Measurements from ENCODE around the gene KCNMB2. TPM values are rescaled to one million over a fixed set of nuclear protein-coding genes. Genes with fewer than 3 reads are reported as not detected.

Gene KCNMB2
- total and polyA plus RNA-seq, 2 experiments from 2014 or later: not detected

- Histone ChIP-seq H3K4me2 (ENCODE audit: unreplicated experiment) (no peak overlapping the region), H2AFZ (no peak overlapping the region), H3K9me3 (ENCODE audit: low read depth) (no peaks in the 10 kb centered on the region), H3K4me3 (no peak overlapping the region), H3K36me3 (ENCODE audit: low read depth) (no peaks in the 10 kb centered on the region), H3K9ac (no peak overlapping the region), H3K27me3 (replicated peaks; ENCODE audit: insufficient read depth) (no peaks in the 10 kb centered on the region), H3K79me2 (ENCODE audit: insufficient read depth) (no peaks in the 10 kb centered on the region), H3F3A (ENCODE audit: insufficient read depth) (no peaks in the 10 kb centered on the region), H4K20me1 (ENCODE audit: insufficient read depth) (no peaks in the 10 kb centered on the region), H3K9me2 (ENCODE audit: insufficient read depth) (no peaks in the 10 kb centered on the region), H3K27ac (no peak overlapping the region), H3K4me1 (ENCODE audit: insufficient read depth) (no peaks in the 10 kb centered on the region)
- in situ Hi-C loops (cut with MboI): no loop called here
- 45 to 48% methylated on average over 8 of the region's 8 CpGs for WGBS, 2 experiments (ENCODE audit: low coverage in 1 of 2, low lambda C conversion rate in 2 of 2, missing lambda C conversion rate in 2 of 2)
- no peak for DNase-seq
- TF ChIP-seq EZH2phosphoT487 (IDR thresholded peaks at IDR 0.05; ENCODE audit: insufficient read depth, low read depth) (no peak), EZH2 (IDR thresholded peaks at IDR 0.05; ENCODE audit: insufficient read depth, poor library complexity, severe bottlenecking) (no peak)
These were observed 22.4 kb downstream of the KCNMB2 start for GRCh38 chr3:178558637-178559036.

- 38 to 44% methylated on average over 3 of the region's 3 CpGs for WGBS, 2 experiments (ENCODE audit: low coverage in 1 of 2, low lambda C conversion rate in 2 of 2, missing lambda C conversion rate in 2 of 2)
These were observed 24.5 kb downstream of the KCNMB2 start for GRCh38 chr3:178560759-178561158.

GRCh38 chr3:178561239-178561638, 25.0 kb downstream of the KCNMB2 start:
- no peak for DNase-seq

More at GRCh38 chr3:178560759-178561158, 24.5 kb downstream of the KCNMB2 start:
- TF ChIP-seq EZH2phosphoT487 (IDR thresholded peaks at IDR 0.05; ENCODE audit: insufficient read depth, low read depth) (no peak), EZH2 (IDR thresholded peaks at IDR 0.05; ENCODE audit: insufficient read depth, poor library complexity, severe bottlenecking) (no peak)
- no peaks in the 10 kb centered on the region for H3K9me3 ChIP-seq (ENCODE audit: low read depth)
- H3K4me2 ChIP-seq (ENCODE audit: unreplicated experiment): no peak overlapping the region
- H3K9me2 ChIP-seq (ENCODE audit: insufficient read depth): no peaks in the 10 kb centered on the region
- H3F3A ChIP-seq (ENCODE audit: insufficient read depth): no peaks in the 10 kb centered on the region
- DNase-seq: no peak
- no peak overlapping the region for H3K27ac ChIP-seq
- H3K79me2 ChIP-seq (ENCODE audit: insufficient read depth): no peaks in the 10 kb centered on the region
- H2AFZ ChIP-seq: no peak overlapping the region
- no peaks in the 10 kb centered on the region for H4K20me1 ChIP-seq (ENCODE audit: insufficient read depth)
- in situ Hi-C loops (cut with MboI): no loop called here
- no peaks in the 10 kb centered on the region for H3K27me3 ChIP-seq (replicated peaks; ENCODE audit: insufficient read depth)
- H3K4me3 ChIP-seq: no peak overlapping the region
- no peaks in the 10 kb centered on the region for H3K36me3 ChIP-seq (ENCODE audit: low read depth)
- H3K9ac ChIP-seq: no peak overlapping the region
- H3K4me1 ChIP-seq (ENCODE audit: insufficient read depth): no peaks in the 10 kb centered on the region

GRCh38 chr3:178562143-178562946, 26.1 kb downstream of the KCNMB2 start:
- Histone ChIP-seq H3K27ac (no peak overlapping the region), H3K9me2 (ENCODE audit: insufficient read depth) (no peaks in the 10 kb centered on the region), H3K4me2 (ENCODE audit: unreplicated experiment) (no peak overlapping the region), H3F3A (ENCODE audit: insufficient read depth) (no peaks in the 10 kb centered on the region), H3K27me3 (replicated peaks; ENCODE audit: insufficient read depth) (no peaks in the 10 kb centered on the region), H3K4me3 (no peak overlapping the region), H3K79me2 (ENCODE audit: insufficient read depth) (no peaks in the 10 kb centered on the region), H3K4me1 (ENCODE audit: insufficient read depth) (no peaks in the 10 kb centered on the region), H3K36me3 (ENCODE audit: low read depth) (no peaks in the 10 kb centered on the region), H2AFZ (no peak overlapping the region), H3K9me3 (ENCODE audit: low read depth) (no peaks in the 10 kb centered on the region), H4K20me1 (ENCODE audit: insufficient read depth) (no peaks in the 10 kb centered on the region), H3K9ac (no peak overlapping the region)
- DNase-seq: peak; percentile 14
- in situ Hi-C loops (cut with MboI): no loop called here
- no peak for TF ChIP-seq EZH2 (IDR thresholded peaks at IDR 0.05; ENCODE audit: insufficient read depth, poor library complexity, severe bottlenecking)
- 39 to 43% methylated on average over 4 of the region's 4 CpGs for WGBS, 2 experiments (ENCODE audit: low coverage in 1 of 2, low lambda C conversion rate in 2 of 2, missing lambda C conversion rate in 2 of 2)

More at GRCh38 chr3:178561239-178561638, 25.0 kb downstream of the KCNMB2 start:
- H3K4me1 ChIP-seq (ENCODE audit: insufficient read depth): no peaks in the 10 kb centered on the region
- H4K20me1 ChIP-seq (ENCODE audit: insufficient read depth): no peaks in the 10 kb centered on the region
- no peaks in the 10 kb centered on the region for H3F3A ChIP-seq (ENCODE audit: insufficient read depth)
- WGBS, 2 experiments (ENCODE audit: low coverage in 1 of 2, low lambda C conversion rate in 2 of 2, missing lambda C conversion rate in 2 of 2): 54 to 55% methylated on average over 4 of the region's 4 CpGs
- H2AFZ ChIP-seq: no peak overlapping the region
- in situ Hi-C loops (cut with MboI): no loop called here
- H3K27me3 ChIP-seq (replicated peaks; ENCODE audit: insufficient read depth): no peaks in the 10 kb centered on the region
- H3K27ac ChIP-seq: no peak overlapping the region
- H3K4me2 ChIP-seq (ENCODE audit: unreplicated experiment): no peak overlapping the region
- no peaks in the 10 kb centered on the region for H3K79me2 ChIP-seq (ENCODE audit: insufficient read depth)
- H3K9ac ChIP-seq: no peak overlapping the region
- no peak for TF ChIP-seq EZH2phosphoT487 (IDR thresholded peaks at IDR 0.05; ENCODE audit: insufficient read depth, low read depth)
- no peak for TF ChIP-seq EZH2 (IDR thresholded peaks at IDR 0.05; ENCODE audit: insufficient read depth, poor library complexity, severe bottlenecking)
- H3K9me2 ChIP-seq (ENCODE audit: insufficient read depth): no peaks in the 10 kb centered on the region
- H3K36me3 ChIP-seq (ENCODE audit: low read depth): no peaks in the 10 kb centered on the region
- H3K4me3 ChIP-seq: no peak overlapping the region
- no peaks in the 10 kb centered on the region for H3K9me3 ChIP-seq (ENCODE audit: low read depth)

Measured in GM23248 (cell line).